Renal cortex interstitium (tissue), 15 donors: ENCODE results near the gene NKAIN1. TPM values are rescaled to one million over a fixed set of nuclear protein-coding genes. Genes with fewer than 3 reads are reported as not detected.
A peak's percentile ranks its signal among the peaks of the same experiment; 100 is the strongest.
"Not testable (repeated sequence)": the region's sequence is repeated elsewhere in the genome, so short reads cannot be mapped to it uniquely, and the experiment has no call there.

Experiments used
- DNase-seq, 11 donors: peaks; one replicate each; pipeline ENCODE4 v3.0.0-alpha.2; 2013; ENCODE audit warnings: low read depth in 9 of 11, low spot score in 4 of 11; ENCODE audit errors: extremely low read depth in 1 of 11
- long read RNA-seq, 16 experiments: transcript quantifications; one replicate each; lab custom pipeline, GENCODE V29; 2026
- polyA plus RNA-seq, 3 donors: library from polyadenylated mRNA; unstranded; fragments of 120-200 nt; gene quantifications; one replicate each; pipeline ENCODE4 v1.2.1, GENCODE V29; 2013; ENCODE audit not compliant: insufficient read length in 3 of 3

Gene NKAIN1
- 1 to 10 TPM; 3.1 to 5.1 (median 4.8) TPM for polyA plus RNA-seq
- long read RNA-seq, donor 1, partial matches to known transcripts: 0 of 1 reads
- long read RNA-seq, donor 1, other reads (novel, unspliced or antisense): 0 of 1 reads
- long read RNA-seq, donor 2, partial matches to known transcripts: 0 of 2 reads
- long read RNA-seq, donor 2, other reads (novel, unspliced or antisense): 0 of 2 reads
- long read RNA-seq, donor 3, partial matches to known transcripts: 0 of 1 reads
- long read RNA-seq, donor 3, other reads (novel, unspliced or antisense): 0 of 1 reads
- long read RNA-seq, donor 4, partial matches to known transcripts: 0 of 1 reads
- long read RNA-seq, donor 4, other reads (novel, unspliced or antisense): 0 of 1 reads
- long read RNA-seq, donor 5: 0 reads
- long read RNA-seq, donor 6, partial matches to known transcripts: 0 of 1 reads
- long read RNA-seq, donor 6, other reads (novel, unspliced or antisense): 0 of 1 reads
- long read RNA-seq, donor 7, partial matches to known transcripts: 0 of 2 reads
- long read RNA-seq, donor 7, other reads (novel, unspliced or antisense): 0 of 2 reads
- long read RNA-seq, donor 8: 0 reads
- long read RNA-seq, donor 9: 0 reads
- long read RNA-seq, donor 10, partial matches to known transcripts: 0 of 4 reads
- long read RNA-seq, donor 10, other reads (novel, unspliced or antisense): 0 of 4 reads
- long read RNA-seq, donor 11: 0 reads
- long read RNA-seq, donor 12, partial matches to known transcripts: 0 of 1 reads
- long read RNA-seq, donor 12, other reads (novel, unspliced or antisense): 0 of 1 reads
- long read RNA-seq, donor 13, partial matches to known transcripts: 0 of 2 reads
- long read RNA-seq, donor 13, other reads (novel, unspliced or antisense): 0 of 2 reads
- long read RNA-seq, donor 14: 0 reads
- long read RNA-seq, donor 15, partial matches to known transcripts: 0 of 1 reads
- long read RNA-seq, donor 15, other reads (novel, unspliced or antisense): 0 of 1 reads
- long read RNA-seq, donor 16, transcript NKAIN1-201 (7 exons, 2,589 nt): major isoform, 6 of 6 reads
- long read RNA-seq, donor 16, partial matches to known transcripts: 0 of 6 reads
- long read RNA-seq, donor 16, other reads (novel, unspliced or antisense): 0 of 6 reads

- DNase-seq: peak in 3 of 11 donors; percentile 29 to 33 (median 32)
Observed at GRCh38 chr1:31239653-31240241, at the start of gene NKAIN1. Gene NKAIN1, minus strand, starts transcription at chr1:31239887. Its CDS starts 340 bp downstream, at chr1:31239547.

- no peak for DNase-seq
Observed at GRCh38 chr1:31289021-31289420, 49.3 kb upstream of the NKAIN1 start.

GRCh38 chr1:31287791-31288190 lies 48.1 kb upstream of the NKAIN1 start:
- not testable (repeated sequence) for DNase-seq

- DNase-seq: not testable (repeated sequence)
Observed at GRCh38 chr1:31282426-31282825, 42.7 kb upstream of the NKAIN1 start.

GRCh38 chr1:31273619-31274018 lies 33.9 kb upstream of the NKAIN1 start:
- DNase-seq: no peak

GRCh38 chr1:31272369-31272768 lies 32.7 kb upstream of the NKAIN1 start:
- no peak for DNase-seq

- DNase-seq: no peak
Observed at GRCh38 chr1:31266547-31266946, 26.9 kb upstream of the NKAIN1 start.

GRCh38 chr1:31264790-31265386 lies 25.2 kb upstream of the NKAIN1 start:
- DNase-seq: no peak

- DNase-seq: no peak
Observed at GRCh38 chr1:31263408-31263807, 23.7 kb upstream of the NKAIN1 start.

- not testable (repeated sequence) for DNase-seq
Observed at GRCh38 chr1:31262393-31262792, 22.7 kb upstream of the NKAIN1 start.

- DNase-seq: no peak
Observed at GRCh38 chr1:31261916-31262315, 22.2 kb upstream of the NKAIN1 start.

GRCh38 chr1:31259746-31260145 lies 20.1 kb upstream of the NKAIN1 start:
- DNase-seq: no peak

- no peak for DNase-seq
Observed at GRCh38 chr1:31258581-31258980, 18.9 kb upstream of the NKAIN1 start.

- no peak for DNase-seq
Observed at GRCh38 chr1:31257213-31257612, 17.5 kb upstream of the NKAIN1 start.

- no peak for DNase-seq
Observed at GRCh38 chr1:31249854-31250253, 10.2 kb upstream of the NKAIN1 start.

- no peak for DNase-seq
Observed at GRCh38 chr1:31248276-31248675, 8.6 kb upstream of the NKAIN1 start.

- DNase-seq: no peak
Observed at GRCh38 chr1:31244326-31244725, 4.6 kb upstream of the NKAIN1 start.

GRCh38 chr1:31243501-31244286 lies 4.0 kb upstream of the NKAIN1 start:
- no peak for DNase-seq
